NCI-H1436 (cell line): ENCODE measurements around the gene HEMK1.

Experiments used
- DNase-seq: peaks from one replicate; lab custom pipeline; 2025; lab: John Stamatoyannopoulos, UW

The HEMK1 gene

GRCh38 chr3:50637011-50637410 is 67.7 kb downstream of the HEMK1 start:
- DNase-seq, result no peak

GRCh38 chr3:50637945-50638344 is 68.6 kb downstream of the HEMK1 start:
- DNase-seq, result no peak

- DNase-seq, result no peak
Measured at GRCh38 chr3:50639055-50639494, 69.8 kb downstream of the HEMK1 start.

- no peak for DNase-seq
Measured at GRCh38 chr3:50642382-50642781, 73.1 kb downstream of the HEMK1 start.

- DNase-seq, result no peak
Measured at GRCh38 chr3:50644561-50644960, 75.2 kb downstream of the HEMK1 start.

- DNase-seq, result no peak
Measured at GRCh38 chr3:50645378-50645777, 76.1 kb downstream of the HEMK1 start.
